NCI-H2196 (cell line): ENCODE data around the gene PRR19.
A peak's percentile ranks its signal among the peaks of the same experiment; 100 is the strongest.

Source experiments
- DNase-seq: peaks from one replicate; lab custom pipeline; 2025; ENCODE audit not compliant: unreplicated experiment; lab: John Stamatoyannopoulos, UW

Gene PRR19

DNA sequence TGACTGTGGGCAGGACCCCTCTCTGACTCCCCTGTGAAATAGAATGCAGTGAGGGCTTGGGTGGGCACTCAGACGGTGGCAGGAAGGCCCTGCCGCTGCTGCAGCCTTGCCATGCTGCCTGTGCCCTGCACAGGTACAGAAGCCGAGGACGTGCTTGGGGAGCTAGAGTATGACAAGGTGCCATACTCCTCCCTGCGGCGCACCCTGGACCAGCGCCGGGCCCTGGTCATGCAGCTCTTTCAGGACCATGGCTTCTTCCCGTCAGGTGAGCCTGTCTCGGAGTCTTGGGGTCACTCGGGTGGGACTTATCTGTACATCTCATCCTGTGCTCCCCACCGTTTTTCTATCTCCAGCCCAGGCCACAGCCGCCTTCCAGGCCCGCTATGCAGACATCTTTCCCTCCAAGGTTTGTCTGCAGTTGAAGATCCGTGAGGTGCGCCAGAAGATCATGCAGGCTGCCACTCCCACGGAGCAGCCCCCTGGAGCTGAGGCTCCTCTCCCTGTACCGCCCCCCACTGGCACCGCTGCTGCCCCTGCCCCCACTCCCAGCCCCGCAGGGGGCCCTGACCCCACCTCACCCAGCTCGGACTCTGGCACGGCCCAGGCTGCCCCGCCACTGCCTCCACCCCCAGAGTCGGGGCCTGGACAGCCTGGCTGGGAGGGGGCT lies 7.3 kb upstream of the PRR19 start:
- no peak for DNase-seq

DNA sequence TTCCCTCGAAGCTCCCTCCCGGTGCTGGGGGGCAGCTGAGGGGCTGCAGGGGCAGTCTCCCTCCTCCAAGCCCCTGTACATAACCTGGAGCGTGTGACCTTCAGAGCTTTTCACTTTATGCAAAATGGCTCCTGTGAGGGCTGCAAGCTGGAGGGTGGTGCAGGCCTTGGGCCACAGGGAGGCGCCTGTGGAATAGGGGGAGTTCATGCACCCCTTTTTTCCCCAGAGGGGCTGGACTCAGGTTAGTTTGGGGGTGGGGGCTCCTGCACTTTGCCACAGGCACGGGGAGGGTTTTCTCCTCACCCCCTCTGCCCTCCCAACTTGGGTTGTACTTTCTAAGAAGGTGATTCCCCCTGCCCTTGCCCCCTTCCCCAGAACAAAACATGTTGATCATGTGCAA lies 6.6 kb upstream of the PRR19 start:
- no peak for DNase-seq

DNA sequence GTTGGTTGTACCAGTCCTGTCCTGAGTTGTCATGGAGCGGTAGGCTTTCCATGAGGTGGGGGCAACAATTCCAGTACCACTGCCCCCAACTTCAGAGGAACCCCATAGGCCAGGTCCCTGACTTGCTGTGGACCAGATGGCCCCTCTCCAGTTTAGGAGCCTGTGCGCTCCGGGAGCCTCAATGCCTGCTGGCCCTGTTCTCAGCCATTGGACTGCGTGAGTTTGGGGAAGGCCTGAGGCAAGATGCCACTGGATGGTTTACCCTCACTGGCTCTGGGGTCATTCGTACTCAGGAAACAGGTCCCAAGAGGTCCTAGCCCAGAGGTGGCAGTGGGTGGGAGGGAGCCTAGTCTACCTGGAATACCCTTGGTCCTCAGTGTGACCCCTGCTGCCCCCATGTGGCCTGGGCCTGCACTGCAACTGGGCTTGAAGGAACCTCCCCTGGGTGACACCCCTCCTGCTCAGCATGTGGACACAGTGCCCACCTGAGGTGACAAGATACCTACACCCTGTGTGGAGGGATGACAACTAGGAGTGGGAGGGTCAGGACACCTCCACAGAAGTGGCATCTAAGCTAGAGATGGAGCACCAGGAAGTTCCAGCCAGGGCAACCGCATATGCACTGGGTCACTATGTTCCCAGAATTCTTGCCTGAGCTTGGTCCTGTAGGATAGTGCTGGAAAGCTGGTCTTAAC lies 6.0 kb upstream of the PRR19 start:
- DNase-seq, result peak; percentile 77

DNA sequence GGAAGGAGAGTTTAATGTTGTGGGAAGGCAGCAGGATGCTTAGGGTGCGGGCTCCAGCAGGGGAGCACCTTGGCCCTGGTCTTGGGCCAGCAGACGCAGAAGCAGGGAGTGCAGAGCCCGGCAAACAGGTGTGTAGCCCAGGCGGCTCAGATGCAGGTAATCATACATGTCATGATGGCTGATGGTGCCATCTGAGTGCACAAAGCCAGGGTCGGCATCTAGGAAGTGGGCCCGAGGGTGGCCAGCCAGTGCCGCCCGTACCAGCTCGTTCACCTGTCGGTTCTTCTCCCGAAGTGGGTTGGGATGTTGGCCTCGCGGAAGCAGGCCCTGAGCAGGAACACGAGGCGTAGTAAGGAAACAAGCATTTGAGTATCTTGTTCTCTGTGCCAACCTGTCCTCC lies 4.9 kb upstream of the PRR19 start:
- no peak for DNase-seq

DNA sequence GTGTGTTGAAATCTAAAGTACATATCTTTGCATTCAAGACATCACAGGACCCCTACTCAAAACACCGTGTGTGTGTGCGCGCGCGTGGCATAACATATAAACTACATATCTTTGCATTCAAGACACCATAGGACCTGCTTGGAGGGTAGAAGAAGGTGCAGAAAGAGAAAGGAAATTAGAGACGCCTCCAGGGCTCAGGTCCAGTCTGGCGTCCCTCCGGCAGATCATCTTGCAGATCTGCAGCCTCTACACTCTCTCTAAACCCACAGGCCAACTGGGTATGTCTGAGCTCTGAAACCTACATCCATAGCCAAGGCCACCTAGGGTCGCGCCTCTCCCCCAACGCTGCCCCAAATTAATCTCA lies 1.2 kb downstream of the PRR19 start:
- no peak for DNase-seq

DNA sequence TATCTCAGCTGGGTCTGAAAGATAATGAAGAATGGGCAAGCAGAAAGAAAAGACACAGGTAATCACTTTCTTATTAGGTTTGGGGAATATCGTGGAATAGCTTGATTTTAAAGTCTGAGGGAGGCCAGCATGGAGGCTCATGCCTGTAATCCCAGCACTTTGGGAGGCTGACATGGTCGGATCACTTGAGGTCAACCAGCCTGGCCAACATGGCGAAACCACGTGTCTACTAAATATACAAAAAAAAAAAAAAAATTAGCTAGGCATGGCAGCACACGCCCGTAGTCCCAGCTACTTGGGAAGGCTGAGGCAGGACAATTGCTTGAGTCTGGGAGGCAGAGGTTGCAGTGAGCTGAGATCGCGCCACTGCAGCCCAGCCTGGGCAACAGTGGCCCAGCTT lies 1.9 kb downstream of the PRR19 start:
- DNase-seq, result no peak

DNA sequence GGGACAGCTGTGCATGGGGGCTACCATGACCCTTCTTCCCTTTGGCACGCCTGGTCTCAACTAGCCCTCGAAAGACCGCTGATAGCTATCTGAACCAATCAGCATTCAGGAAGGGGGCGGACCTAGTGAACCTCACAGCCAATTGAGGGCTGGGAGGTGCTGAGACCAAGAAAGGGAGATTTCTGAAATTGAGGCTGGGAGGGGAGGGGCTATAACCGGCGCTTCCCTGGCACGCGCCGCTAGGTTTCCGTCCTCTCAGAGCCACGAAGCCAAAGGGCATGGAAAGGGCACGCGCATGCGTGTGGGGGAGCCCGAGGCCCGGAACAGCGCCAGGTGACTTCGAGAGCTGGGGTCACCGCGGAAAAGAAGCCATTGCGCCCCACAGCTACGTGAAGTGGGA lies 4.7 kb downstream of the PRR19 start:
- DNase-seq, result no peak

DNA sequence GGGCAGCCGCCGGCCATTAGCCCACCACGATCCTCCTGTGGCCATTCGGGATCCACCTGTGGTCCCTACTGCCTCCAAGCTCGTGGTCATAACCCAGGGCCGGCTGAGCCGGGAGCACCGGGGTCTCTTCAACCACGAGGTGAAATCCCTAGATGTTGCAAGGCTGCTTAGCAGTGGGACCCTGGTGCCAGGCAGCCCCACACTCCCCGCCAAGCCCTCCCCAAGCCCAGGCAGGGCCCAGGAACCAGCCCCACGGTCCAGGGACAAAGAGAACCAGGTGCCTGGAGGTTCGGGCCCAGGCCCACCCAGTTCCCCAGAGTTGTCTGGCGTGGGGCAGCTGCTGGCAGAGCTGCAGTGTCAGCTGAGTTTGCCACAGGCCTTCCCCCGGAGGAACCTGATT lies 7.8 kb downstream of the PRR19 start:
- no peak for DNase-seq

DNA sequence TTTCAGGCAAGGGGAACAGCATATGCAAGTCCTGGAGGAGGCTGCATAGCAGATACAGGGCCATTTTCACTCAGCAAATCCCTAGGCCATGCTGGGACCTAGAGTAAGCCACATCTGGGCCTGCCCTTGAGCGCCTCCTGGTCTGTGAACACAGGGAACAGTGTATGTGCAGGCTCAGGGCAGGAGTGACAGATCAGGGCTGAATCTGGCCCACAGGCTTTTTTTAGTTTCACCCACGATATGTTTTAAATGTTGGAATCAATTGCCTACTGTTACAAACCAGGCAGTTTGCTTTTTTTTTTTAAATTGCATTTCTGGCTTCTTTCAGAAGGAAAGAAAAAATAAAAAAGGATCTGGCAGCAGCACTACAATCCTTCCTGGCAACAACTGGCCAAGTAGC lies 9.7 kb downstream of the PRR19 start:
- DNase-seq, result no peak

DNA sequence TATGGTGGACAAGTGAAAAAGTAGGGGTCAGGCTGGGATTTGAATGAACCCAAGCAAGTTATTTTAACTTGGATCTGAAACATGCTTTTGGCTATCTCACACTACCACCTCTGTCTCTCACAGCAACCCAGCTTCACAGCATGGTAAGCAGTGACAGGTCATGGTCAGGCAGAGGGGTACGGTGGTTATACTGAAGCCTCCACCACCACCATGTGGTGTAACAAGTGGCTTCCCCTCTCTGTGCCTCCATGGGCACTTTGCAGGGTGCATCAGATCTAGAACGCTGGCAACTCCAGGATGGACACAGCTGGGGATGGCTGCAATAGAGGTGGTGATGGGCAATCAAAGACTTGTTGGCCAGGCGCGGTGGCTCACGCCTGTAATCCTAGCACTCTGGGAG lies 10.4 kb downstream of the PRR19 start:
- no peak for DNase-seq

DNA sequence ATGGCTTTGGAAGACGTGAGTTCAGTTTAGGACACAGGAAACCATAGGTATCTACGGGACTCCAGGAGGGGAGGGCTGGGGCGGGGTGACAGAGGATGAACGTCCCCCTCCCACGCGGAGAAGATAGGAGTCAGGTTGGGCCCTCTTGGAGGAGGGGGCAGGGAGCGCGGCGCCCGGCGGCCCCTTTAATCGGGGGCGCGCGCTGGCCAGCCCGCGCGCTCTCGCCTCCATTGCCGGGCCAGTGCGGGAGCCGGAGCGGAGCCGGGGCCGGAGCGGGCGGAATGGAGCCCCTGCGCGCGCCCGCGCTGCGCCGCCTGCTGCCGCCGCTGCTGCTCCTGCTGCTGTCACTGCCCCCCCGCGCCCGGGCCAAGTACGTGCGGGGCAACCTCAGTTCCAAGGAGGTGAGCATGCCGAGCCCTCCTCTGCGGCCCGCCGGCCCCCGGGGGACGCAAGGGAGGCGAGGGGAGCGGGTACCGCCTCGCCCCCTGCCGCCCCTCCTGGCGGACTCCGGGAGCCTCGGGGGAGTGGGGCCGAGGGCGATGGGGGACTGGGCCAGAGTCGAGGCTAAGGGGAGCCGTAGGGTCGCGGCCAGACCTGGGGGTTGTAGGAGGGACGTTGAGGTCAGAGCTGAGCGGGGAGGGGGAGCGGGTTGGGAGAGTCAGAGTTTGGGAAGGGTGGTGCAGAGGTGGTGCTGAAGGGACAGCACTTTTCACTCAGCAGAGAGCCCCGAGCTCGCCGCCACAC lies 11.3 kb downstream of the PRR19 start, which contains the start of gene TMEM145:
TSS of gene TMEM145 (plus strand) at position 214 of the 744 bp plus-strand sequence. CDS start at position 282, 68 bp downstream.
- peak; percentile 77 for DNase-seq

DNA sequence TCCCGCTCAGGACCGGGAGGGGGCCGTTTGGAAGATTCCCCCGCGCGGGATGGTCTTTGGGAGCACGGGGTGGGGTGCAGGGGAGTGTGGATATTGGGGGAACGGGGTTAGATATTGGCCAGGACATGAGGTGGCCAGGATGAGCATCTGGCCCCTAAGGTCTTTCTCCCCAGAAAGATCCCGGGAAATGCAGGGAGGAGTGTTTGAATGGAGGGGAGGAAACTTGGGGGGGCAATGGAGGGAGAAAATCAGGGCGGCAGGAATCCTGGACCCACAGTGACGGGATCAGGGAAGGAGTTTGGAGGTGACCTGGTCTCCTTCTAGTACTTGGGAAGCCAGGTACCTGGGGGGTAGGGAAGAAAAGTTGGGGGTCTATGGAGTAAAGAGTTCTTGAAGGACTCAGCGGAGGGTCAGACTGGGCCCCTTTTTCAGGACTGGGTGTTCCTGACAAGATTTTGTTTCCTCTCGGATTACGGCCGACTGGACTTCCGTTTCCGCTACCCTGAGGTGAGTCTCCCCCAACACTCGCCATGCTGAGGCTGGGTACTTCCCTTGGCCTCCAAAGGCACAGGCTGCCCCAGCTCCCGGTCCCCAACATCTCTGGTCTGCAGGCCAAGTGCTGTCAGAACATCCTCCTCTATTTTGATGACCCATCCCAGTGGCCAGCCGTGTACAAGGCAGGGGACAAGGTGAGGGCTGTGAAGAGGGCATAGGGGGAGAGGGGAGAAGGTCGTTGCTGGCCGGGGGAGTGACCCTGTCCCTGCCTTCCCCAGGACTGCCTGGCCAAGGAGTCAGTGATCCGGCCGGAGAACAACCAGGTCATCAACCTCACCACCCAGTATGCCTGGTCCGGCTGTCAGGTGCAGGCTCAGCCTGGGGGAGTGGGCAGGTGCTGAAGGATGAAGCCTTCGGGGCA lies 12.2 kb downstream of the PRR19 start:
- DNase-seq, result no peak

DNA sequence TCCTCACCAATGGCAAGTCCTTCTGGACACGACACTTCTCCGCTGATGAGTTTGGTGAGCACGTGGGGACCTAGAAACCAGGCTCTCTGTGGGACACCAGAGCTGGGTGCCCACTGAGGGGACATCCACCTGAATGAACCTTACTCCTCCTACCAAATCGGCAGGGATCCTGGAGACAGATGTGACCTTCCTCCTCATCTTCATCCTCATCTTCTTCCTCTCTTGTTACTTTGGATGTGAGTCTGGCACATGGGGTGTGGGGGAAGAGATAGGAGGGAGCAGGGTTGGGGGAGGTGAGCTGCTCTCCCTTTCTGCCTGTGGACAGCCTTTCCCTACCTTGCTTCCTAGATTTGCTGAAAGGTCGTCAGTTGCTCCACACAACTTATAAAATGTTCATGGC lies 13.1 kb downstream of the PRR19 start:
- DNase-seq, result no peak

DNA sequence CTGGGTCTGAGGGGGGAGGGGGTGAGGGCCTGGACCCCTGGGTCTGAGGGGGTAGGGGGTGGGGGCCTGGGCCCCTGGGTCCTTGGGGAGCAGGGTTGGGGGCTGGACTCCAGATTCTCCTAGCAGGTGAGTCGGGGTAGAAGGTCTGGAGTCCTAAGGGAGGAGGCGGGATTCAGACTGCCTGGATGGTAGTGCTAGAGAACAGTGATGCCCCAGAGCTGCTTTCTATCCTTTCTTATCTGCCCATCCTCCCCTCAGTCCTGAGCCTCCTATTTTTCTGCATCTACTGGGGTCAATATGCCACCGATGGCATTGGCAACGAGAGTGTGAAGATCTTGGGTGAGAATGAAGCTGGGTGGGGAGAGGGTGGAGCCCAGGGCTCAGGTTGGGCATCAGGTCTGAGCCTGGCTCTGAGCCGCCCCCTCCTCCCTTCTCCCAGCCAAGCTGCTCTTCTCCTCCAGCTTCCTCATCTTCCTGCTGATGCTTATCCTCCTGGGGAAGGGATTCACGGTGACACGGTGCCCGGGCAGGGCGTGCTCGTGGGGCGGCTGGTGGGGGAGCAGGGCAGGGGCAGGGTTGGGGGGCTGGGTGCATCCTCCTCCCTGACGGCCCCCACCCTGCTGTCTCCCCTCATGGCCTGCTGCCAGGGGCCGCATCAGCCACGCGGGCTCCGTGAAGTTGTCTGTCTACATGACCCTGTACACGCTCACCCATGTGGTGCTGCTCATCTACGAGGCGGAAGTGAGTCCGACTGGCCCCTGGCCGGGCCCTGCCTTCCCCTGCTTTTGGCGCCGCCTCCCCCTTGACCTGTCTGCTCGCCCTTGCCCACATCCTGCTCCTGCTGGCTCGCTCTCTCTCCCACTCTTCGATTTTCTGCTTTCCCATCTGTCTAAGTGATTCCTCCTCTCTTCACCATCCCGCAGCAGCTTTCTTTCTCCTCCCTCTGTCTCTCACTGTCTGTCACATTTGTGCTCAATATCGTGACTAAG lies 14.6 kb downstream of the PRR19 start:
- peak; percentile 87 for DNase-seq

DNA sequence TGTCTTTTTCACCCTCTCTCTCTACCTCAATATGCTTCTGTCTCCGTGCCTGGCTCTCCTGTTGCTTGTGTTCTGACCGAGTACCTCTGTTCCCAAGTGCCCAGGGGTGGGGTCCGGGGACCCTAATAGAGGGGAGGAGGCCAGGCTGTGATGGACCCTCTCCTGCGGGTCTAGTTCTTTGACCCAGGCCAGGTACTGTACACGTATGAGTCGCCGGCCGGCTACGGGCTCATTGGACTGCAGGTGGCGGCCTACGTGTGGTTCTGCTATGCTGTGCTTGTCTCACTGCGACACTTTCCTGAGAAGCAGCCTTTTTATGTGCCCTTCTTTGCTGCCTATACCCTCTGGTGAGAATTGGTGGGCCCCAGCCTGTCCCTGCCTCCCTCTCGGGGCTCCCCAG lies 15.6 kb downstream of the PRR19 start:
- no peak for DNase-seq

DNA sequence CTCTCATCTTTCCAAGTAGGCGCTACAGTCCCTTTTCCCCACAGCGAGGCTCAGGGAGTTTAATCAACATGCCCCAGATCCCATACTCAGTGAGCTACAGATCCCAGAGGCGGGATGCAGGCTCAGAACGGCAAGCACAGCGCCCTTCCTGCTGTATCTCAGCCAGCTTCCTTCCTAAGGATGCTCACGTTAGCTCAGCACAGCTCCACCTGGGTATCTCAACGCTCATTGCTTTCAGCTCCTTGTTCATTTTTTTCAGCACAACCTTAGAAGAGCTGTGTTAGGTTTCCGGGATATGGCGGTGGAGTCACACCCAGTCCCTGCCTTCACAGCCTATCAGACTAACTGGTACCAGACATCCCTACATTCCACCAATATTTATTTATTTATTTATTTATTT lies 20.4 kb downstream of the PRR19 start:
- no peak for DNase-seq

DNA sequence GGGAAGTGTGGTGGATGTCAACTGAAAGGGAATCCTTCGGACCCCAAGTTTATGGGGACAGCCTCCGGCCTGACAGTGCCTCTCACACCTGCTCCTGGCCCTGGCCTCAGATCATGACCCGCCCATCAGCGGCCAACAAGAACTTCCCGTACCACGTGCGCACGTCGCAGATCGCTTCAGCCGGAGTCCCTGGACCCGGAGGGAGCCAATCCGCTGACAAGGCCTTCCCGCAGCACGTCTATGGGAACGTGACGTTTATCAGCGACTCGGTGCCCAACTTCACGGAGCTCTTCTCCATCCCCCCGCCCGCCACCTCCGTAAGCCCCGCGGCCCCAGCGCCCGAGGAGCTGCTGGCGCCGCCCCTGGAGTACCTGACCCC lies 21.5 kb downstream of the PRR19 start:
- no peak for DNase-seq

DNA sequence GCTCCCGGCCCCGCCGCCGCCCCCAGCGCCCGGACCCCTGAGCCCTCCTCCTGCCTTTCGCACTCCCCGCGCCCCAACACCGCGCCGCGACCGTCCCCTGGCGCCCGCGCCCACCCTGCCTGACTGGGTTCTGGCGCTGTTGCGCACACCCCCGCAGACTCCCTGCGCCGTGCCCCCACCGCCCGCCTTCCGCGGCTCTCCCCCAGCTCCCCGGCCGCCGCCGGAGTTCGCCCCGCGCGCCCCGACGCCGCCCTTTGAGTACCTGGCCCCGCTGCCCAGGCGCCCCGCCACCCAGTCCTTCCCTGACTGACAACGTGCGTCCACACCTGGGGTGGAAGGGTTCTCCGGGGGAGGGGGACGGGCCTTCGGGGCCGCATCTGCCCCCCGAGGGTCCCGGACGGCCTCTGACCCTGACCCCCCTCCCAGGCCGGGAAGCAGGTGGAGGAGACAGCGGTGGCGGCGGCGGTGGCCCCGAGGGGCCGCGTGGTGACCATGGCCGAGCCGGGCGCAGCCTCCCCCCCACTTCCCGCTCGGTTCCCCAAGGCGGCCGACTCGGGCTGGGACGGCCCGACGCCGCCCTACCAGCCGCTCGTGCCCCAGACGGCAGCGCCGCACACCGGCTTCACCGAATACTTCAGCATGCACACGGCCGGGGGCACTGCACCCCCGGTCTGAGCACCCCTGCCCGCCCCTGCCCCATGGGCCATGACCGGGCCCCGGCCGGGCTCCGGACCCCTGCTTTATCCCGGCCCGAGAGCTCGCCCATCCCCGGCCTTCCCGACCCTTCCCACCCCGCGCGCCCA lies 22.1 kb downstream of the PRR19 start:
- DNase-seq, result no peak

DNA sequence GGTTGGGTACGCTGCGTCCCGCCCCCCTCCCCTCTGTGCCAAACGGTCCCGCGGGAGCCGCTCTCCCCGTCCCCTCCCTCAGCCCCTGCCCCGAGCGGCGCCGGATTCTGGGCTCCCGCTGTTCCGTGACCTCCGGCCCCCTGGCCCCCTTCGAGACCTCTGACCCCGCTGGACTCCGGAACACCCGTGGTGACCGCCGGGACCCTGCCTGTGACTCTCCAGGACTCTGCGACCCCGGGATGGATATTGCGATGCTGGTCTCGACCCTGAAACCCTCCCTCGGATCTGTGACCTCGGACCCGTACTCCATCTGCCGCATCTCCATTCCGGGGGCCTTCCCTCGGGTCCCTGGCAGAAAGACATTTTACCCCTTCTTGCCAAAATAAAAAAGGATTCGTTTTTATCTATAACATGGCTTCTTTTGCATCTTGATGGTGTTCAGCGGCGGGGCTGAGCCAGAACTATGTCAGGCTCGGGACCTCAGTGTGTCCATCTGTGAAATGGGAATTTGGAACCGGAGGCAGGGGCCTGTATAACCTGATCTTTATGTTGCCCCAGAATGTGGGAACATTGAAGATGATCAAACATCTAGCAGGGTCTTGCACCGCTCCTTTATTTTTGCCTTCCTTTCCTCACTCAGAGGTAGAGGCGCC lies 22.8 kb downstream of the PRR19 start:
- DNase-seq, result no peak
